Activated effector memory CD4-positive, alpha-beta T cell treated with Interleukin-2 at 50 U/mL for 16 hours (primary cell): ENCODE results near the gene COMT.

Experiments used
- DNase-seq: peaks from one replicate; pipeline ENCODE4 v3.0.0-alpha.2; 2020

COMT gene

DNA sequence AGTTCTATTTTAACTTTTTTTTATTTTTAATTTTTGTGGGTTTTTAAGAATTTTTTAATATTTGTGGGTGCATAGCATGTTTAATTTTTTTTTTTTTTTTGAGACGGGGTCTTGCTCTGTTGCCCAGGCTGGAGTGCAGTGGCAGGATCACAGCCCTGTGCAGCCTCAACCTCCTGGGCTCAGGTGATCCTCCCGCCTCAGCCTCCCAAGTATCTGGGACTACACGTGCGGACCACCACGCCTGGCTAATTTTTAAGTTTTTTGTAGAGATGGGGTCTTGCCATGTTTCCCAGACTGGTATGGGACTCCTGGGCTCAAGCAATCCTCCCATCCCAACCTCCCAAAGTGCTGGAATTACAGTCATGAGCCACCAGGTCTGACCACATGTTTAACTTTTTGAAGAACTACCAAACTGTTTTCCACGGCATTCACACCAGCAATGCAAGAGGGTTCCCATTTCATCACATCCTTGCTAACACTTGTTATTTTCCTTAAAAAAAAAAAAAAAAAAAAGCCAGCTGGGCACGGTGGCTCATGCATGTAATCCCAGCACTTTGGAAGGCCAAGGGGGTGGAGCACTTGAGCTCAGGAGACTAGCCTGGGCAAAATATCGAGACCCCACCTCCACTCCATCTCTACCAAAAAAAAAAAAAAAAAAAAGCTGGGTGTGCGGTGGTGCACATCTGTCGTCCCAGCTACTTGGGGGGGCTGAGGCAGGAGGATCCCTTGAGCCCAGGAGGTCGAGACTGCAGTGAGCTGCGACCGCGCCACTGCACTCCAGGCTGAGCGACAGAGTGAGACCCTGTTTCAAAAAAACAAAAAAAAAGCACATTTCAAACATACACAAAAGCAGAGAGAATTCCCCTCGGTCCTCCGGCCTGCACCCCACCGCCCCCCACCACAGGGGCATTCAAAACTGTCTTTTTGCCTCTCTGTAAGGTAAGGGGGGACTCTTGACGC, 16.8 kb downstream of the COMT start:
- no peak for DNase-seq

DNA sequence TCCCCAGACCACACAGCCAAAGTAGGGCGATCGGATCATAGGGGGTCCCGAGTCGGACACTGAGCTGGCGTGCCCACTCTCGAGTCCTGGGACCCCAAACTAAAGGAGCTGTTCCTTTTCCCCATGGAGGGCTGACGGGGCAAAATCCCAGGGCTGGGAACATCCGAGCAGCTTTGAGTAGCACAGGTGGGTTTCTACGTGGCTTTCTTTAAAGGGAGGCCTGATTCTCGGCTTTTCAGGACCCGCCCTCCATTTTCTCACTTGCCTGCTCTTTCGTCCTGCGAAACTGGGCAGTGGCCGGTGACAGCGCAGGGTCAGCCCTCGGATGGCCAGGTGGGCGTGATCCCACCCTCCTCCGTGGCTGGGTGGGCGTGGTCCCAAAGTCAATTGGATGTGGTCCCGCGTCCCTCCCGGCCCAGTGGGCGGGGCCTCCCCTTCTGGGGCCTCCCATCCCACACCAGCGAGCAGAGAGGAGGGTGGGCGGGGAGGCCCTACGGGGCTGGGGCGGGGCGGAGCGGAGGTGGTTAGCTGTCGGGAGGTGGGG, 17.5 kb downstream of the COMT start:
- DNase-seq: no peak

DNA sequence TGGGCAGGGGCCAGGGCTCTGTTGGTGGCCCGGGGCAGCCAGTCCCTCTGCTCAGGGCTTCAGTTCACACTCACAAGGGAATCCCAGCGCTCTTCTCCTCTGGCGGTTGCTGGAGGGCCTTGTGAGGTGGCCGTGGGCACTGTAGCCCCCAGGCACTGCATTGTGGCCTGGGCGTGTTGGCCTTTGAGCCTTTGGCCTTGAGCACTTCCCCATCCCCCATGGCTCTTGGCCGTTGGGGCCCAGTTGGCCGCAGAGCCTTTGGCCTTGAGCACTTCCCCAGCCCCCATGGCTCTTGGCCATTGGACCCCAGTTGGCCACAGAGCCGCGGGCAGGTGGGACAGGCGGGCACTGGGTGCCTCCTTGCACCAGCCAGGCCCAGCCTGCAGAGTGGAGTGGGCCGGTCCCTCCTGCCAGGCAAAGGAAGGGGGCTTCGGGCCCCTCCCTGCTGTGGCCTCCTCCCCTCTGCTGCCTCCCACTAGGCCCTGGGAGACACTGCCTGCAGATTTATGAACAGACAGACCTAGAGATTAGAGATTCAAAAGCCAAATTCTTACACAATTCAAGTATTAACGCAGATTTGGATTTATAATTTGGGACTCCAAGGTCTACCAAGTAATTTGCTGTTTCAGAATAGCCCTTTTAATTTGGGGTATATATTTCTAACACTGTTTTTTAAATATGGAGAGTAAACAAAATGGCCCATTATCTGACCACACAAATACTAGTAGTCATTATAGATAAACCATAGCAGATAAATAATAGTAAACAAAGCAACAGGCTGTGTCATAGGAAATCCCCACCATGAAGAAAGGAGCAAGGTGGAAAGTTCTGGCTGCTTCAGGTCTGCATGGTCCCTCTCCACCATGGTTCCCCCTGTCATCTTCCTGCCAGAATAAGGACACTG, 18.3 kb downstream of the COMT start:
- DNase-seq: no peak

DNA sequence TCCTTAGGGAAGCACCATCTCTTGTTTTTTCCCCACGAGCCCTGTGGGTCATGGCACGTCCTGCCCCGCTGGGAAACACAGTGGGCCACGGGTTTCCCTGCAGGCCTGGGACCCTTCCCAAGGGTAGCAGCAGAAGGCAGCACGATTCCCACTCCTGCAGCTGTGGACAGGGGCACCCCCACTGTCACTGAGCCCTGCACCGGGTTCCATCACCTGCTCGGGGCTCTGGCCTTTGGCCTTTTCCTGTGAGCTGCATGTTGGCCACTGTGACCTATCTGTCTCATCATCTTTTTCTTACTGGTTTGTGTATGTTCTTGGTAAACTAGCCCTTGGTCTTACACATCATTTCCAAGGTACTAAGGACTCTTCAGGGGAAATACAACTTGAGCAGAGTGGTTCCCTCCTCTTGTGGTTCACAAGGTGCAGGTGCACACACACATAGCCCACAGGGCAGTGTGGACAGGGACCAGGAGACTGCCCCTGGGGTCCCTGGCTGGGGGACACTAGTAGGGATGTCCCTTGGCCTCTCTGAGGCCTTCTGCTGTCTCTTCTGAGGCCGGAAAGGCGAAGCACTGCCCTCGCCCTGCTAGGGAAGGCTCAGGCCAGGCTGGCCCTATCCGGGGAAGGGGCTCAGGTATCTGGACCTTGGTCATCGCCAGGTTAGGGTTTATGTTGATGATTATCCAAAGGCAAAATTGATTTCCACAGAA, 19.1 kb downstream of the COMT start:
- DNase-seq: no peak

DNA sequence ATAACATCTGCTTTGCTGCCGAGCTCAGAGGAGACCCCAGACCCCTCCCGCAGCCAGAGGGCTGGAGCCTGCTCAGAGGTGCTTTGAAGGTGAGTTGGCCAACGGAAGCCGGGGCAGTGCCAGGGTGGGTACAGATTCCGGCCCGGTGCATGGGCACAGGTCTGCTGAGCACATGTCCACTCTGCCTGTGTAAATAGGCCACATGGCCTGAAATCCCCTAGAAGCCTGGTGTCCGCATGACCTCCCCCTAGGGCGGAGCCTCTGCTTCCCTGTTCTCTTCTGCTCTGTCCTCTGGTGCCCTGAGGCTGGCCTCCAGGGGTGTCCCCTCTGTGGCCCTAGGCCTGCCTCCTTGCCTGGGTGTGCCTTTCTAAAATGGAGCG, 19.6 kb downstream of the COMT start:
- no peak for DNase-seq

DNA sequence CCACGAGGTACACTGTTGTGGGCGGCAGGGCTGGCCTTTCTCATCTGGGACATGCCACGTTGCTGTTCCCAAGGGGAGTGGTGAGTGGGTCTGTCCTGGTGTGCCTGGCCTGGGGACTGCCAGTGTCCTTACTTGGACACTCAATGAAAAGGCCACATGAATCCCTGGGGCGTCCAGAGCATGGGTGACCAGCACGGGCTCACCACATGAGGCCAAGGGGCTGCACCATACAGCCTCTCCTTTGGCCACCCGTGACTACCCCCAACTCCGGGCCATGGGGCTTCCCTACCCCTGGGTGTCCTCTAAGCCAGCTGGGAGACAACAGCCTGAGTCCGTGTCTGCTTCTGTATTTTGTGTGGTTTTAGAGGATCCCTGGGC, 20.3 kb downstream of the COMT start:
- DNase-seq: no peak

DNA sequence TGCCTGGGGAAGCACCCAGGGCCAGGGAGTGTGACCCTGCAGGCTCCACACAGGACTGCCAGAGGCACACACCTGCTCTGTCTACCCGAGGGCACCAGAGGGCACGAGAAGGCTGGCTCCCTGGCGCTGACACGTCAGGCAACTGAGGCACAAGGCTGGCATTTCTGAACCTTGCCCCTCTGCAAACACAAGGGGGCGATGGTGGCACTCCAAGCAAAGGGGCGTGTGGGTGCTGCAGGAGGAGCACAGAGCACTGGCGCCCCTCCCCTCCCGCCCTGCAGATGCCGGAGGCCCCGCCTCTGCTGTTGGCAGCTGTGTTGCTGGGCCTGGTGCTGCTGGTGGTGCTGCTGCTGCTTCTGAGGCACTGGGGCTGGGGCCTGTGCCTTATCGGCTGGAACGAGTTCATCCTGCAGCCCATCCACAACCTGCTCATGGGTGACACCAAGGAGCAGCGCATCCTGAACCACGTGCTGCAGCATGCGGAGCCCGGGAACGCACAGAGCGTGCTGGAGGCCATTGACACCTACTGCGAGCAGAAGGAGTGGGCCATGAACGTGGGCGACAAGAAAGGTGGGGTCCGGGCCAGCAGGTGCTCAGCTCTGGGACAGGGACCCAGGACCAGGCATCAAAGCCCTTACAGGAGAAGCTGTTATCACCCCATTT, 20.8 kb downstream of the COMT start:
- peak; percentile 31 for DNase-seq

DNA sequence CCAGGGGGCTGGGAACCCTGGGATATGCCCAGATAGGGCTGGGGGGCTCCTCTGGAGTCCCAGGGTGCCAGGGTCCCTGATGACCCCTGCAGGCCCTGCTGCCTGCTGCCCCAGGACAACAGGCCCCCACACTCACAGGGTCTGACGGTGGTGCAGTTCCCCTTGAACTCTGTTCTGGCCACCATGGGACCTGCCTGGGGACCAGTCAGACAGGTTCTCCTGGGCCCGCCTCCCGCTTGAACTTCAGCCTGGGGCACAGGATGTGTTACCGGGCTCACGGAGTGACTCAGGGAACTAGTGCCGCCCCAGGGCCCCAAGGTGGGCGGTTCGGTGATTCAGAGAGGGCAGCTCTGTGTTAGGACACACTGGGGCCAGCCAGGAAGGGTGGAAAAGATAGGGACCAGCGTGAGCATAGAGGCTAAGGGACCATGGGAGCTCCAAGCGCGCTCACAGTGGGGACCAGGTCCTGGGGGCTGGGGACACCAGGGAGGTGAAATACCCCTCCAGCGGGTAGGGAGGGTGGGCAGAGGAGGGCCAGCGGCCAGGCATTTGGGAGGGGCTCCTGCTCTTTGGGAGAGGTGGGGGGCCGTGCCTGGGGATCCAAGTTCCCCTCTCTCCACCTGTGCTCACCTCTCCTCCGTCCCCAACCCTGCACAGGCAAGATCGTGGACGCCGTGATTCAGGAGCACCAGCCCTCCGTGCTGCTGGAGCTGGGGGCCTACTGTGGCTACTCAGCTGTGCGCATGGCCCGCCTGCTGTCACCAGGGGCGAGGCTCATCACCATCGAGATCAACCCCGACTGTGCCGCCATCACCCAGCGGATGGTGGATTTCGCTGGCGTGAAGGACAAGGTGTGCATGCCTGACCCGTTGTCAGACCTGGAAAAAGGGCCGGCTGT, 21.6 kb downstream of the COMT start:
- DNase-seq: no peak

DNA sequence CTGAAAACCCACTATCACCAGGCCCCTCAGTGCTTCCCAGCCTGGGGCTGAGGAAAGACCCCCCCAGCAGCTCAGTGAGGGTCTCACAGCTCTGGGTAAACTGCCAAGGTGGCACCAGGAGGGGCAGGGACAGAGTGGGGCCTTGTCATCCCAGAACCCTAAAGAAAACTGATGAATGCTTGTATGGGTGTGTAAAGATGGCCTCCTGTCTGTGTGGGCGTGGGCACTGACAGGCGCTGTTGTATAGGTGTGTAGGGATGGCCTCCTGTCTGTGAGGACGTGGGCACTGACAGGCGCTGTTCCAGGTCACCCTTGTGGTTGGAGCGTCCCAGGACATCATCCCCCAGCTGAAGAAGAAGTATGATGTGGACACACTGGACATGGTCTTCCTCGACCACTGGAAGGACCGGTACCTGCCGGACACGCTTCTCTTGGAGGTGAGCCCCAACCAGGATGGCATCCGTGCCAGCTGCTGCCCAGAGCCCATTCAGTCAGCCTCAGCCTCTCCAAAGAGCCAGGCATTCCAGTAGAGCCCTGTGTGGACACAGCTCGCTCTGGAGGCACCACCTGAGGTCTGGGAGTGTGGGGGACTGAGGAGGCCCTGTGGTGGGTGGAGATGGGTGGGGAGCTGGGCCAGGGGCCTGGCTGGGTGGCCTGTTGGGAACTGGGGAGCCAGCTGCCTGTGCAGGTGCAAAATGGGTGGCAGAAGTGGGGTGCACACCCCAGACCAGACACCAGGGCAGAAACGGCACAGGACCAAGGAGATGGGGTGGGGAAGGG, 22.5 kb downstream of the COMT start:
- no peak for DNase-seq

DNA sequence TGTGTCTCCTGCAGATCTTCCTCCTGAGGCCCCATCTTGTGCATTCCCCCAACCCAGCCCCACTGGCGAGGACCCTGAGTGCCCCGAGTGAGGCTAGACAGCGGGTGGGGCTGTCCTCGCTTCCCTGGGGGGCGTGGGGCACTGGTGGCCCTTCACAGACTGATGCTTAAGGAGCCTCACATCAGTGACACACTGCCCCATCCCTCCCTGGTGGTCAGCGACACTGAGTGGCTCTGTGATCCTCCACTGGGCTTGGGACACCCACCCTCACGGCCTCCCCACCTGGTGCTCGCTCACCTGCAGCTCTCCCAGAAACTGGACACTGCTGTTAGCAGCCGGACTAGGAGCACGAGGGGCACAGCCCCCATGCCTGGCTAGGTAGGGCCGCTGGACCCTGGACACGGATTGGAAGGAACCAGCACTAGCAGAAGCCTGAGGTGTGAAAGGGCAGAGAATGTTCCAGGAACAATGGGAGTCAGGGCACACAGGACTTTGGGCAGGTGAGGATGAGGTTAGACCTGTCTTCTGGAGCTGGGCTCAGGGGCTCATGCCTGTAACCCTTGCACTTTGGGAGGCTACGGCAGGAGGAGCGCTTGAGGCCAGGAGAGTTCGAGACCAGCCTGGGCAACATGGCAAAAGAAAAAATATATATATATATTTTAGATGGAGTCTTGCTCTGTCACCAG, 23.3 kb downstream of the COMT start:
- DNase-seq: no peak

DNA sequence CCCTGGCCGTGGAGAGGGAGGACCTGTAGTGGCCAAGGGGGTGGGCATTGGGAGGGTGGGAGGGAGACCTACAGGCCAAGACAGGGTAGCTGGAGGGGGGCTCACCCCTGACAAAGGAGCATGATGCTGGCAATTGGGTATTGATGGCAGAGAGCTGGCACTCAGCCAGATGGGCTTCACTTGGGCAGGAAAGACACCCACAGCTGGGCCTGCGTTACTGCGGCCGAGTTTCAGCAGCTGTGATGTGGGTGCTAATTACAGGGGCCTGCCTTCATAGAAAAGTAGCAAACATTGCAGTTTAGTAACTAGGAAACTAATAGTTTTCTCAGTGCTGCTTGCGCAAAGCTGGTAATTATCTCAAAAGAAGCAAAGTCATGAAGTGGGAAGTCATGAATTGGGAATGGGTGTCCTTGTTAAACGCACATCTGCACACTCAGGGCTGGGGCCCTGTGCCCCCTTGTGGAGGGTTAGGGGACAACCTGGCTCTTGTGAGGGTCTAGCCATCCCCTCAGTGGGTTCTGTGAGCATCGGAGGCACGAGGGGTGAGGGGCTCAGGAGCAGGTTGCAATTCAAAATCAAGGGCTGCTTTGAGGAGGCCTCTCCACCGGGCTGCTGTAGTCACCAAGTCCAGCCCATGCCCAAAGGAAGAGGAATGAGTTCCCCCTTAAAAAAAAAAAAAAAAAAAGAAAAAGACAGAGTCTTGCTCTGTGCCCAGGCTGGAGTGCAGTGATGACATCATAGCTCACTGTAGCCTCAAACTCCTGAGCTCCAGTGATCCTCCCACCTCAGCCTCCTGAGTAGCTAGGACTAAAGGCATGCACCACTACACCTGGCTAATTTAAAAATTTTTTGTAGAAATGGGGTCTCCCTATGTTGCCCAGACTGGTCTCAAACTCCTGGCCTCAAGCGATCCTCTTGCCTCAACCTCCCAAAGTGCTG, 24.5 kb downstream of the COMT start:
- DNase-seq: no peak

DNA sequence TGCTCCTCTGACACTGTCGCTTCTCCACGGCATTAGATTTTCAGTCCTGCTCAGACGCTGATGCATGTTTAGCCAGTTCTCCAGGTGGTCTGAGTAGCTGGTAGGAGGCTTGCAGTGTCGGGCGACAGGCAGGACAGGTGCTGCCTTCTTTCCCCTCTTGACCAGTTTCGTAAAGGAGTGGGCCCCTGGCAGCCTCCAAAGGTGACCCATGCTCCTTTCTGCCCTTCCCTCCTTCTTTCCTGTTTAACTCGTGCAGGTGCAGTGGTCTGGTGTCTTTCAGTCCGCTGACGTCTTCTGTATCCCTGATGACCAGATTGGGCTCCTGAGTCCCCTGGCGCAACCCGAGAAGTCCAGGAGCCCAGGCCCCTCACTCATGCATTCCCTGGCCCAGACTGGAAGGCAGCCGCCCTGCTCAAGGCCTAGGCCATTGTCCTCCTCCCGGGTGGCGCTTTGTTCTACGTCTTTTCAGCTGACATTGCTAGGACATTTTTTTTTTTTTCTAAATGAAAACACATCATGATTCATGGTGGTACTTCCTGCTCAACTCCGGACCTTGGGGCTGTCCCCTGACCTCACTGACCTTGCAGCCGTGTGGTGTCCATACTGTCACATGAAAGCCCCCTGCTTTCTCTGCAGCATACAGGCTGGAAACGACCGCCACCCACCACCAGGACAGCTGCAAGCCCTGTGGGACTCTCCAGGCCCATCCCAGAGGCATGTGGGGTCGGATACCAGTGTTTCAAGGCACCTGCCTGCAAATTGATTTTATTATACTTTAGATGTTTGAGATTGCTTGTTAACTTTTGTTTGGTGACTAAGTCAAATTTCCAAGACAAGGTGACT, 25.6 kb downstream of the COMT start:
- no peak for DNase-seq

DNA sequence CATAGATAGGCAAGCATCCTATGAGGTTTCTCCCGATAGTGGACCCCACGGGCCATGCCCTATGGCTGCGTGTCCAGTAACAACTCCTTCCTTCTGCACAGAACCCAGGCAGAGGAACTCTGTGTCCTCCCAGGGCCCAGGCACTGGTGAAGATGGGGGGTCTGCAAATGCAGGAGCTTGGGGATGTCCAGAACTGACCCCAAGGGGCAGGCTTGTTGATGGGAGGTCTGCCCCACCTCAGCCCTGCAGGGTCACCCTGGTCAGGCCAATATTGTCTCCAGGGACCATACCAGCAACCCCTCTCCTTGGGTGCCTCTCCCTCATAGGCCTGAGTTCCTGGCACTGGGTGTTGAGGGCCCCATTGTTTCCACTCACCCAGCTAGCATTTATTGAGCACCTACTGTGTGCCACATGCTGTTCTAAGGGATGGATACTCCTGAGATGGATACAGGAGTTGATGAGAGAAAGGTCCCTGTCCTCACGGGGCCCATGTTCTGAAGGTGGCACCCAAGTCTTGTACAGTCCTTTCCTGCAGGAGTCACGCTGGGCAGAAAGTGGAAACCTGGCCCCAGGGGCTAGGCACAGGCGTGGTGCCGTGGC, 26.4 kb downstream of the COMT start:
- no peak for DNase-seq

DNA sequence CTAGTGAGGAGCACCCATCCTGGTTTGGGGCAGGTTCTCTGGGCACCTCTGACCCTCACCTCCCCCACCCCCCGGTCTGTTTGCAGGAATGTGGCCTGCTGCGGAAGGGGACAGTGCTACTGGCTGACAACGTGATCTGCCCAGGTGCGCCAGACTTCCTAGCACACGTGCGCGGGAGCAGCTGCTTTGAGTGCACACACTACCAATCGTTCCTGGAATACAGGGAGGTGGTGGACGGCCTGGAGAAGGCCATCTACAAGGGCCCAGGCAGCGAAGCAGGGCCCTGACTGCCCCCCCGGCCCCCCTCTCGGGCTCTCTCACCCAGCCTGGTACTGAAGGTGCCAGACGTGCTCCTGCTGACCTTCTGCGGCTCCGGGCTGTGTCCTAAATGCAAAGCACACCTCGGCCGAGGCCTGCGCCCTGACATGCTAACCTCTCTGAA, 26.9 kb downstream of the COMT start:
- DNase-seq: no peak

DNA sequence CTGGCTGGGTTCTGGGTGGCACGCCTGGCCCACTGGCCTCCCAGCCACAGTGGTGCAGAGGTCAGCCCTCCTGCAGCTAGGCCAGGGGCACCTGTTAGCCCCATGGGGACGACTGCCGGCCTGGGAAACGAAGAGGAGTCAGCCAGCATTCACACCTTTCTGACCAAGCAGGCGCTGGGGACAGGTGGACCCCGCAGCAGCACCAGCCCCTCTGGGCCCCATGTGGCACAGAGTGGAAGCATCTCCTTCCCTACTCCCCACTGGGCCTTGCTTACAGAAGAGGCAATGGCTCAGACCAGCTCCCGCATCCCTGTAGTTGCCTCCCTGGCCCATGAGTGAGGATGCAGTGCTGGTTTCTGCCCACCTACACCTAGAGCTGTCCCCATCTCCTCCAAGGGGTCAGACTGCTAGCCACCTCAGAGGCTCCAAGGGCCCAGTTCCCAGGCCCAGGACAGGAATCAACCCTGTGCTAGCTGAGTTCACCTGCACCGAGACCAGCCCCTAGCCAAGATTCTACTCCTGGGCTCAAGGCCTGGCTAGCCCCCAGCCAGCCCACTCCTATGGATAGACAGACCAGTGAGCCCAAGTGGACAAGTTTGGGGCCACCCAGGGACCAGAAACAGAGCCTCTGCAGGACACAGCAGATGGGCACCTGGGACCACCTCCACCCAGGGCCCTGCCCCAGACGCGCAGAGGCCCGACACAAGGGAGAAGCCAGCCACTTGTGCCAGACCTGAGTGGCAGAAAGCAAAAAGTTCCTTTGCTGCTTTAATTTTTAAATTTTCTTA, 27.8 kb downstream of the COMT start:
- DNase-seq: no peak

DNA sequence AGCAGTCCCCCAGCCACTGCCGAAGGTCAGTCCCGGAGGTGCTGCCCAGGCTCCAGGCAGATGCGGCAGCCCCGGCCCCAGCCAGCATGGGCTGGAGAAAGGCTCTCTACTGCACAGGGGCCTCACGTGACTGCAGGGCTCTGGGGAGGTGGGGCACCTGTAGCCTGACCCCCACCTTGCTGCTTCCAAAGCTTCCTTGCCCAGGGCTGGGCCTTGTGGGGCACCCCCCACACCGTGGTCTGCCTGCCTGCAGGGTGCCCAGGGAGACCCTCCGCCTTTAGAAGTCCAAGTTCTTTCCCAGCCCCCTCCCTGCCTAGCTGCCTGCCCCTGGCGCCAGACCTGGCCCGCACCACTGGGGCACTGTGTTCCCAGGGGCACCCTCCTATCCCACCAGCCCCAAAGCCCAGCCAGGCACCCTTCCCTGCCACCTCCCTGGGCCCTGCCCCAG, 28.5 kb downstream of the COMT start:
- DNase-seq: no peak
